ENCODE measurements around the gene IL17RA.

IL17RA gene

GRCh38 chr22:17065433-17065832, 19.4 kb upstream of the IL17RA start:
- DNase-seq: no peak
- no peaks in the 10 kb centered on the region for H3K27me3 ChIP-seq (replicated peaks; ENCODE audit: insufficient read depth, low read length)
- no peaks in the 10 kb centered on the region for H4K20me1 ChIP-seq (ENCODE audit: insufficient read depth, low read length)
- H3K9ac ChIP-seq (ENCODE audit: low read length): no peak overlapping the region
- H3K9me2 ChIP-seq (replicated peaks; ENCODE audit: insufficient read depth, low read length): no peaks in the 10 kb centered on the region
- H3F3A ChIP-seq (ENCODE audit: insufficient read depth, low read length): no peaks in the 10 kb centered on the region
- H3K36me3 ChIP-seq (replicated peaks; ENCODE audit: insufficient read depth, low read length): no peaks in the 10 kb centered on the region
- H3K27ac ChIP-seq (ENCODE audit: low read length): no peak overlapping the region
- TF ChIP-seq CTCF (IDR thresholded peaks at IDR 0.05; ENCODE audit: low read length) (no peak), EZH2 (optimal IDR thresholded peaks at IDR 0.05; ENCODE audit: low read depth, low read length) (no peak), EZH2phosphoT487 (IDR thresholded peaks at IDR 0.05; ENCODE audit: low read length) (no peak)
- H3K4me2 ChIP-seq (ENCODE audit: low read depth, low read length): no peak overlapping the region
- H3K4me1 ChIP-seq (ENCODE audit: low read length): no peaks in the 10 kb centered on the region
- no peaks in the 10 kb centered on the region for H3K79me2 ChIP-seq (ENCODE audit: low read length)
- no peaks in the 10 kb centered on the region for H3K9me3 ChIP-seq (replicated peaks; ENCODE audit: insufficient read depth, low read length)
- H3K4me3 ChIP-seq (ENCODE audit: low read length): no peak overlapping the region
- H2AFZ ChIP-seq (ENCODE audit: low read length): no peak overlapping the region

GRCh38 chr22:17072877-17073276, 11.9 kb upstream of the IL17RA start:
- Histone ChIP-seq H3K4me2 (ENCODE audit: low read depth, low read length) (no peak overlapping the region), H3K4me1 (ENCODE audit: low read length) (peaks cover 7% of the 10 kb centered on the region; the same call in 1 of the 2 replicates), H3K79me2 (ENCODE audit: low read length) (no peaks in the 10 kb centered on the region), H3F3A (ENCODE audit: insufficient read depth, low read length) (peaks cover 3% of the 10 kb centered on the region; the same call in 1 of the 2 replicates), H3K9ac (ENCODE audit: low read length) (no peak overlapping the region), H3K9me3 (replicated peaks; ENCODE audit: insufficient read depth, low read length) (no peaks in the 10 kb centered on the region), H3K4me3 (ENCODE audit: low read length) (no peak overlapping the region), H4K20me1 (ENCODE audit: insufficient read depth, low read length) (no peaks in the 10 kb centered on the region; the same call in 1 of the 2 replicates), H2AFZ (ENCODE audit: low read length) (no peak overlapping the region), H3K36me3 (replicated peaks; ENCODE audit: insufficient read depth, low read length) (no peaks in the 10 kb centered on the region), H3K9me2 (replicated peaks; ENCODE audit: insufficient read depth, low read length) (no peaks in the 10 kb centered on the region), H3K27me3 (replicated peaks; ENCODE audit: insufficient read depth, low read length) (no peaks in the 10 kb centered on the region), H3K27ac (ENCODE audit: low read length) (no peak overlapping the region)
- TF ChIP-seq CTCF (IDR thresholded peaks at IDR 0.05; ENCODE audit: low read length) (no peak), EZH2phosphoT487 (IDR thresholded peaks at IDR 0.05; ENCODE audit: low read length) (no peak), EZH2 (optimal IDR thresholded peaks at IDR 0.05; ENCODE audit: low read depth, low read length) (no peak)
- DNase-seq: no peak

- no peak overlapping the region for H2AFZ ChIP-seq (ENCODE audit: low read length)
- DNase-seq: no peak
- no peak overlapping the region for H3K27ac ChIP-seq (ENCODE audit: low read length)
Observed at GRCh38 chr22:17074648-17075002, 10.2 kb upstream of the IL17RA start.

More at GRCh38 chr22:17074648-17075002, 10.2 kb upstream of the IL17RA start:
- H3K79me2 ChIP-seq (ENCODE audit: low read length): no peaks in the 10 kb centered on the region
- no peaks in the 10 kb centered on the region; the same call in 1 of the 2 replicates for H4K20me1 ChIP-seq (ENCODE audit: insufficient read depth, low read length)
- TF ChIP-seq EZH2 (optimal IDR thresholded peaks at IDR 0.05; ENCODE audit: low read depth, low read length) (no peak), EZH2phosphoT487 (IDR thresholded peaks at IDR 0.05; ENCODE audit: low read length) (no peak), CTCF (IDR thresholded peaks at IDR 0.05; ENCODE audit: low read length) (no peak)
- H3K9me3 ChIP-seq (replicated peaks; ENCODE audit: insufficient read depth, low read length): no peaks in the 10 kb centered on the region
- no peak overlapping the region for H3K4me3 ChIP-seq (ENCODE audit: low read length)
- H3K4me1 ChIP-seq (ENCODE audit: low read length): peaks cover 7% of the 10 kb centered on the region; the same call in 1 of the 2 replicates
- no peak overlapping the region for H3K4me2 ChIP-seq (ENCODE audit: low read depth, low read length)
- H3F3A ChIP-seq (ENCODE audit: insufficient read depth, low read length): peaks cover 3% of the 10 kb centered on the region; the same call in 1 of the 2 replicates
- H3K36me3 ChIP-seq (replicated peaks; ENCODE audit: insufficient read depth, low read length): no peaks in the 10 kb centered on the region
- no peak overlapping the region for H3K9ac ChIP-seq (ENCODE audit: low read length)
- no peaks in the 10 kb centered on the region for H3K9me2 ChIP-seq (replicated peaks; ENCODE audit: insufficient read depth, low read length)
- no peaks in the 10 kb centered on the region for H3K27me3 ChIP-seq (replicated peaks; ENCODE audit: insufficient read depth, low read length)
